Aorta (tissue), 5 donors: ENCODE data around the gene C1orf74. TPM values are rescaled to one million over a fixed set of nuclear protein-coding genes. Genes with fewer than 3 reads are reported as not detected.

Experiments
- ATAC-seq: fragments of 200-7000 bp; cut with Tn5 transposase; one replicate; pipeline ENCODE4 v1.9.1; 2022; ENCODE audit warnings: moderate library complexity; ENCODE audit not compliant: low FRiP score
- DNase-seq, 2 donors: peaks; one replicate each; pipeline ENCODE4 v3.0.0-alpha.2; 2020
- H3K27ac ChIP-seq, 2 donors: one replicate each; pipeline ENCODE4 v1.5.1; 2013; ENCODE audit warnings: low read length in 2 of 2, mild to moderate bottlenecking in 2 of 2, moderate library complexity in 2 of 2, control low read depth in 1 of 2, inconsistent platforms in 1 of 2, low read depth in 1 of 2
- H3K27me3 ChIP-seq, 2 donors: one replicate each; pipeline ENCODE4 v1.6.1; 2013; ENCODE audit warnings: control low read depth in 1 of 2, low read length in 1 of 2, mild to moderate bottlenecking in 1 of 2, moderate library complexity in 1 of 2; ENCODE audit not compliant: insufficient read depth in 2 of 2, control insufficient read depth in 1 of 2
- H3K36me3 ChIP-seq, 2 donors: one replicate each; pipeline ENCODE4 v1.6.1; 2013; ENCODE audit warnings: control low read depth in 1 of 2, low read length in 1 of 2, mild to moderate bottlenecking in 1 of 2; ENCODE audit not compliant: insufficient read depth in 2 of 2, control insufficient read depth in 1 of 2
- H3K4me1 ChIP-seq, 2 donors: one replicate each; pipeline ENCODE4 v1.6.1; 2013; ENCODE audit warnings: low read length in 2 of 2, control low read depth in 1 of 2, mild to moderate bottlenecking in 1 of 2, moderate library complexity in 1 of 2; ENCODE audit not compliant: insufficient read depth in 2 of 2, control insufficient read depth in 1 of 2
- H3K4me3 ChIP-seq, 2 donors: one replicate each; pipeline ENCODE4 v1.5.1; 2013; ENCODE audit warnings: low read length in 2 of 2, control low read depth in 1 of 2, mild to moderate bottlenecking in 1 of 2
- H3K9me3 ChIP-seq: one replicate; pipeline ENCODE4 v1.6.1; 2013; ENCODE audit warnings: mild to moderate bottlenecking, low read length; ENCODE audit not compliant: control insufficient read depth
- WGBS, 2 donors: extraction: QIAGEN DNeasy Blood & Tissue Kit; methylation state at CpG; one replicate each; pipeline ENCODE4 v1.1.7; 2013; 5-methylcytosine and 5-hydroxymethylcytosine counted together
- intact Hi-C, 2 donors: fragments of 100-400 bp; cut with DNase I; formaldehyde crosslinking; loops; one replicate each; pipeline versions ENCODE4 v1.14.2 to v1.15.0; 2022
- polyA plus RNA-seq, 2 donors: library from polyadenylated mRNA; stranded (reverse); fragments of 200-250 nt; gene quantifications; one replicate each; pipeline ENCODE4 v1.2.3, GENCODE V29; 2013
- total RNA-seq, 2 donors: library from RNA; stranded (reverse); fragmentation: NEBNext Ultra II Directional; extraction: Animal tissue kit (Norgen Biotek cat#: 25700); gene quantifications; one replicate each; pipeline ENCODE4 v1.2.1, GENCODE V29; 2021
- donor health status: healthy with polysubstance abuse.
- donor health status: Bipolar disorder and iron deficiency.
- donor health status: DM: no; HTN: no; CAD: no.
- donor health status: DM: no; HTN: no; CAD: no.
- donor health status: DM: yes; HTN: yes; CAD: no.

Gene C1orf74
- total and polyA plus RNA-seq, 4 donors: 0.69 to 1.6 (median 0.93) TPM

- Histone ChIP-seq H3K4me3 (no peak overlapping the region), H3K27ac (no peak overlapping the region)
- WGBS, 2 donors: 75 to 90% methylated on average over 5 of the region's 5 CpGs
These were observed 27.5 kb downstream of the C1orf74 start for GRCh38 chr1:209756615-209757445.

GRCh38 chr1:209755926-209756614 lies 28.3 kb downstream of the C1orf74 start, which contains the start of gene TRAF3IP3:
Gene TRAF3IP3, plus strand, starts transcription at chr1:209756053. Its CDS starts 3,987 bp downstream, at chr1:209760040.
- no peak within 1 kb of the TSS for H3K27ac ChIP-seq
- ATAC-seq: peak; percentile 69
- intact Hi-C loops: no loop called here

More at GRCh38 chr1:209756615-209757445, 27.5 kb downstream of the C1orf74 start:
- Histone ChIP-seq H3K27me3 (no peaks in the 10 kb centered on the region), H3K9me3 (no peaks in the 10 kb centered on the region), H3K36me3 (no peaks in the 10 kb centered on the region), H3K4me1 (no peaks in the 10 kb centered on the region)
- DNase-seq (peak in 1 of 2 donors; percentile 68), ATAC-seq (peak; percentile 45)
- intact Hi-C loops: no loop called here

GRCh38 chr1:209755256-209755655 lies 29.1 kb downstream of the C1orf74 start:
- ATAC-seq (no peak), DNase-seq (no peak)
- Histone ChIP-seq H3K4me3 (no peak overlapping the region), H3K27ac (no peak overlapping the region), H3K27me3 (no peaks in the 10 kb centered on the region), H3K4me1 (no peaks in the 10 kb centered on the region), H3K9me3 (no peaks in the 10 kb centered on the region), H3K36me3 (no peaks in the 10 kb centered on the region)
- intact Hi-C loops: no loop called here
- 87 to 90% methylated on average over 1 of the region's 1 CpG for WGBS, 2 donors

More at GRCh38 chr1:209755926-209756614, 28.3 kb downstream of the C1orf74 start, which contains the start of gene TRAF3IP3:
- Histone ChIP-seq H3K4me3 (no peak within 1 kb of the TSS), H3K9me3 (no peaks in the 10 kb centered on the region), H3K27me3 (no peaks in the 10 kb centered on the region), H3K36me3 (no peaks in the 10 kb centered on the region), H3K4me1 (no peaks in the 10 kb centered on the region)
- WGBS, 2 donors: 80 to 82% methylated on average over 10 of the region's 10 CpGs
- peak in 1 of 2 donors; percentile 73 for DNase-seq

GRCh38 chr1:209752890-209753289 lies 31.5 kb downstream of the C1orf74 start:
- DNase-seq (no peak), ATAC-seq (no peak)
- H3K36me3 ChIP-seq: no peaks in the 10 kb centered on the region
- WGBS, 2 donors: 88 to 89% methylated on average over 3 of the region's 3 CpGs
- no peaks in the 10 kb centered on the region for H3K4me1 ChIP-seq
- no peaks in the 10 kb centered on the region for H3K9me3 ChIP-seq
- no peak overlapping the region for H3K27ac ChIP-seq
- H3K27me3 ChIP-seq: no peaks in the 10 kb centered on the region
- intact Hi-C loops: no loop called here
- H3K4me3 ChIP-seq: no peak overlapping the region

GRCh38 chr1:209751627-209752231 lies 32.6 kb downstream of the C1orf74 start:
- ATAC-seq (no peak), DNase-seq (no peak)
- no peaks in the 10 kb centered on the region for H3K27me3 ChIP-seq
- no peaks in the 10 kb centered on the region for H3K4me1 ChIP-seq
- no peaks in the 10 kb centered on the region for H3K36me3 ChIP-seq
- WGBS, 2 donors: 64 to 84% methylated on average over 5 of the region's 5 CpGs
- H3K27ac ChIP-seq: no peak overlapping the region
- no peaks in the 10 kb centered on the region for H3K9me3 ChIP-seq
- intact Hi-C loops: no loop called here
- no peak overlapping the region for H3K4me3 ChIP-seq

GRCh38 chr1:209749670-209750323 lies 34.6 kb downstream of the C1orf74 start:
- no peaks in the 10 kb centered on the region for H3K36me3 ChIP-seq
- no peak for ATAC-seq
- DNase-seq: no peak
- no peak overlapping the region for H3K4me3 ChIP-seq
- no peaks in the 10 kb centered on the region for H3K27me3 ChIP-seq
- H3K4me1 ChIP-seq: no peaks in the 10 kb centered on the region
- WGBS, 2 donors: 74 to 77% methylated on average over 6 of the region's 6 CpGs
- intact Hi-C loops: loop anchor here (5.0 kb wide), 2 partner anchors 122 to 172 kb away; no protein-coding TSS in a partner anchor
- H3K9me3 ChIP-seq: no peaks in the 10 kb centered on the region
- no peak overlapping the region for H3K27ac ChIP-seq

GRCh38 chr1:209749205-209749604 lies 35.2 kb downstream of the C1orf74 start:
- intact Hi-C loops: loop anchor here (5.0 kb wide), 2 partner anchors 122 to 172 kb away; no protein-coding TSS in a partner anchor
- 55 to 58% methylated on average over 2 of the region's 2 CpGs for WGBS, 2 donors

GRCh38 chr1:209748620-209749019 lies 35.7 kb downstream of the C1orf74 start:
- ATAC-seq: no peak
- no peak overlapping the region for H3K27ac ChIP-seq
- H3K36me3 ChIP-seq: no peaks in the 10 kb centered on the region
- intact Hi-C loops: loop anchor here (5.0 kb wide), 2 partner anchors 121 to 171 kb away; no protein-coding TSS in a partner anchor
- H3K27me3 ChIP-seq: no peaks in the 10 kb centered on the region
- no peaks in the 10 kb centered on the region for H3K9me3 ChIP-seq
- WGBS, 2 donors: 65 to 76% methylated on average over 4 of the region's 4 CpGs
- H3K4me1 ChIP-seq: no peaks in the 10 kb centered on the region
- DNase-seq: no peak
- H3K4me3 ChIP-seq: no peak overlapping the region

More at GRCh38 chr1:209749205-209749604, 35.2 kb downstream of the C1orf74 start:
- Histone ChIP-seq H3K9me3 (no peaks in the 10 kb centered on the region), H3K36me3 (no peaks in the 10 kb centered on the region), H3K27ac (no peak overlapping the region), H3K27me3 (no peaks in the 10 kb centered on the region), H3K4me3 (no peak overlapping the region), H3K4me1 (no peaks in the 10 kb centered on the region)
- DNase-seq (no peak), ATAC-seq (no peak)
